ENCODE results near the gene UBL4B.

The UBL4B gene

DNA sequence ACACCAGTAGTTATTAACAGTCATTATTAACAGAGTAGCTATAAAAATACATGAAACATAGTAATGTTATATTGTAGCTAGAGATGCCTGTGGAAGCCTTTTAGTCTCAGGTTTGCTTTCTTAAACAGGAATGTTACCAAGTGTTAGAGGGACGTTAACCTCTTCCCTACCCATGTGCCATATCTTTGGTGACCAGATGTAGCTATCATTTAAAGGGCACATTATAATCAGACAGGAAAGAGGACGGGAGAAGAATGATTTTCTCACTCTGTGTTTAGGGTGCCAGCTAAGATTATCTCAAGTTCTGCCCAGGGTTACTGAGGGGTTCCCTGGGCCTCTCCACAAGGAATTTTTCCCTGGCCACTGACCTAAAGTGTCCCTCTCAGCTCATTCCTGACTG is 20.9 kb upstream of the UBL4B start:
- DNase-seq (ENCODE audit: low read depth) = no peak
- TF ChIP-seq, protein P1, sequence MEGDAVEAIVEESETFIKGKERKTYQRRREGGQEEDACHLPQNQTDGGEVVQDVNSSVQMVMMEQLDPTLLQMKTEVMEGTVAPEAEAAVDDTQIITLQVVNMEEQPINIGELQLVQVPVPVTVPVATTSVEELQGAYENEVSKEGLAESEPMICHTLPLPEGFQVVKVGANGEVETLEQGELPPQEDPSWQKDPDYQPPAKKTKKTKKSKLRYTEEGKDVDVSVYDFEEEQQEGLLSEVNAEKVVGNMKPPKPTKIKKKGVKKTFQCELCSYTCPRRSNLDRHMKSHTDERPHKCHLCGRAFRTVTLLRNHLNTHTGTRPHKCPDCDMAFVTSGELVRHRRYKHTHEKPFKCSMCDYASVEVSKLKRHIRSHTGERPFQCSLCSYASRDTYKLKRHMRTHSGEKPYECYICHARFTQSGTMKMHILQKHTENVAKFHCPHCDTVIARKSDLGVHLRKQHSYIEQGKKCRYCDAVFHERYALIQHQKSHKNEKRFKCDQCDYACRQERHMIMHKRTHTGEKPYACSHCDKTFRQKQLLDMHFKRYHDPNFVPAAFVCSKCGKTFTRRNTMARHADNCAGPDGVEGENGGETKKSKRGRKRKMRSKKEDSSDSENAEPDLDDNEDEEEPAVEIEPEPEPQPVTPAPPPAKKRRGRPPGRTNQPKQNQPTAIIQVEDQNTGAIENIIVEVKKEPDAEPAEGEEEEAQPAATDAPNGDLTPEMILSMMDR (conservative IDR thresholded peaks at IDR 0.05; ENCODE audit: control insufficient read depth, insufficient read depth, low read depth, low read length) = no peak
- H3K4me3 ChIP-seq (ENCODE audit: control insufficient read depth, low read depth, low read length) = no peak overlapping the region

DNA sequence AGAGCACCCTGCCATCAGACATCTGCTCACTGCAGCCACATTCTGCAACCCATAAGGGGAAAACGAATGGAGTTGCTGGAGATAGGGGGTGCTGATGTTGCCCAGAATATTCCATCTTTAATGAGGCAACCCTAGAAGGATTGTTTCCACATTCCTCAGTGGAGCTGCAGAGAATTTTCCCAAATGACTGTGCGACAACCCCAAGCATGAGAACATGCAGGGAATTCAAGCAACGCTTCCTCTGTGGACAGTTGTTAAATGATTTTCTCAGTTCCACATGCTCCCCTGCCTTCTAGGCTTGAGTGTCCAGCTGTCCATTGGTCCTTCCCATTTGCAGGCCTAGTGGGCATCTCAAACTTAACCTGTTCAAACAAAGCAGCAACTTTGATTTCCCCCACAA is 20.5 kb upstream of the UBL4B start:
- no peak overlapping the region for H3K4me3 ChIP-seq (ENCODE audit: control insufficient read depth, low read depth, low read length)
- DNase-seq (ENCODE audit: low read depth) = no peak
- TF ChIP-seq, protein P1 (conservative IDR thresholded peaks at IDR 0.05; ENCODE audit: control insufficient read depth, insufficient read depth, low read depth, low read length) = no peak

DNA sequence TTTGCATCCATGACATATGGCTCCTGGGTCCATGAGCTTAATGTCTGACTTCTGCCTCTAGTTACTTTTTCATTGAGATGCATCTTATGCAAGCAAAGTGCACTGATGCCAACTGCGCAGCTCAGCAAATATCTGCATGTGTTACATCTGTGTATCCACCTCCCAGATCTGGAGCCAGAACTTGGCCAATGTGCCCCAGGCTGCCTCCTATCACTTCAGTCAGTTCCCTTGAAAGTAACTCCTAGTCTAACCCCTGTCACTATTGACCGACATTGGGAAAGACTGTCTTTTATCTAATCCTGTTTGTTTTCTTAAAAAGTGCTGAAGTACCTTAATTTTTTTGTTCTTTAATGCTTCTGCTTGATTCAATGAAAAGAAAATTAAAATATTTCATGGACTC is 19.3 kb upstream of the UBL4B start:
- no peak for DNase-seq (ENCODE audit: low read depth)
- no peak overlapping the region for H3K4me3 ChIP-seq (ENCODE audit: control insufficient read depth, low read depth, low read length)
- TF ChIP-seq, protein P1 (conservative IDR thresholded peaks at IDR 0.05; ENCODE audit: control insufficient read depth, insufficient read depth, low read depth, low read length) = no peak

DNA sequence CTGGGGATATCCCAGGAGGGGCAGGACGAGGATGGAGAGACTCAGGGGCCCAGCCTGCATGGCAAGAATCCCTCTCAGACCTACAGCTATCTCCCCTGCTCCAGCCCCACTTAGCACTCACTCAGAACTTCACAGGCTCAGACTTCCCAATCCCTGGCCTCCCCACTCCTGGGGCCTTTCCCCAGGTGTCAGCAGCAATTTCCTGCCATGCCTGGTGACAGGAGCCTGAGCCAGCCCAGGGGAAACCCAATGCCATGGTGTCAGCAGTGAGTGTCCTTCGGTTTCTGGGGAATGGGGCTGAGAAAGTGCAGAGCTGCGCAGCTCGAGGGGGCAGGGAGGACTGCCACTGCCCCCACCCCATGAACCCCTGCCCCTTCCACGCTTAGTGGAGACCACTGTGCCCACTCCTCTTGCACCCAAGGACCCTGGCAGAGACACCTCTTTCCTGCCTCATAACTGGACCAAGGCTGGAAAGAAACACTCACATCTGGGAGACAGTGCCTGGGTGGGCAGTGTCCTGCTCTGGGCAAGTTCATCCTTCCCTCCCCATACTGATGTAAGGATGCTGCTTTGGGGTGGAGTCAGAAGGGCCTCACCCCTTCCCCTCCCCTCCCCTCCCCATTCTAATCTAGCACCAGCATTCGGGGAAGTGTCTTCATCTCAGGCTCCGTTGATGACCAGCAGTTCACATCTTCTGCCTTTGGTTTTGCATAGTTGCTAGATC is 17.1 kb upstream of the UBL4B start:
- no peak for DNase-seq (ENCODE audit: low read depth)

DNA sequence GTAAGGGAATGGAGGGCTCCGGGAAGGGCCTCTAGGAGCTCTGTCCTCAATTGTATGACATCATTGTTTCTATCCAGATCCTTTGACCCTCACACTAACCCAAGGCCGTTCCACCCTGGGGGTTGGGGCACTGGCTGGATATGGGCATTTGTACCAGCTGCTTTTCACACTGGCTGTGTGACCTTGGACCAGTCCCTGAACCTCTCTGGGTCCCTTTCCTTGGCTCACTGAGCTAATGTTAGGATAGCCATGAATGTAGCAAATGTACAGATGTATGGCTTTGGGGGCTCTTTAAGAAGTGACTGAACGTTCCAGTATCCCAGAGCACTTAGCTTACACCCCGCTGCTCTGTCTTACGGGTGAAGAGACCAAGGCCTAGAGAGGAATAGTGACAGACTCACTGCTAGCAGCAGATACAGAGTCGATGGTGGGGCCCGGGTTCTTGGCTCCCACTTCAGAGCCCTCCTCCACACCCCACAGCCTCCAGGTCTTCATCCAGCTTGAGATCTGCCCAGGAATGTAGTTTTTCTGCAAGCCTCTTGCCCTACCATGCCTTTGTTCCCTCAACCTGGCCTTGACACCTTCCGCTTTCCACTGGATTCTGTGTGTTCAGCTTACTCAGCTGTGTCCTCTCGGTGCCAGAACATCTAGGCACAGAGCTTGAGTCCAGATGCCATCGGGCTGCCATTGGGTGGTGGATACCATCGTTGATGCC is 14.6 kb upstream of the UBL4B start:
- no peak overlapping the region for H3K4me3 ChIP-seq (ENCODE audit: control insufficient read depth, low read depth, low read length)
- no peak for DNase-seq (ENCODE audit: low read depth)
- TF ChIP-seq, protein P1 (conservative IDR thresholded peaks at IDR 0.05; ENCODE audit: control insufficient read depth, insufficient read depth, low read depth, low read length) = no peak

More for the DNA sequence above, 17.1 kb upstream of the UBL4B start:
- TF ChIP-seq, protein P1 (conservative IDR thresholded peaks at IDR 0.05; ENCODE audit: control insufficient read depth, insufficient read depth, low read depth, low read length) = no peak
- no peak overlapping the region for H3K4me3 ChIP-seq (ENCODE audit: control insufficient read depth, low read depth, low read length)

DNA sequence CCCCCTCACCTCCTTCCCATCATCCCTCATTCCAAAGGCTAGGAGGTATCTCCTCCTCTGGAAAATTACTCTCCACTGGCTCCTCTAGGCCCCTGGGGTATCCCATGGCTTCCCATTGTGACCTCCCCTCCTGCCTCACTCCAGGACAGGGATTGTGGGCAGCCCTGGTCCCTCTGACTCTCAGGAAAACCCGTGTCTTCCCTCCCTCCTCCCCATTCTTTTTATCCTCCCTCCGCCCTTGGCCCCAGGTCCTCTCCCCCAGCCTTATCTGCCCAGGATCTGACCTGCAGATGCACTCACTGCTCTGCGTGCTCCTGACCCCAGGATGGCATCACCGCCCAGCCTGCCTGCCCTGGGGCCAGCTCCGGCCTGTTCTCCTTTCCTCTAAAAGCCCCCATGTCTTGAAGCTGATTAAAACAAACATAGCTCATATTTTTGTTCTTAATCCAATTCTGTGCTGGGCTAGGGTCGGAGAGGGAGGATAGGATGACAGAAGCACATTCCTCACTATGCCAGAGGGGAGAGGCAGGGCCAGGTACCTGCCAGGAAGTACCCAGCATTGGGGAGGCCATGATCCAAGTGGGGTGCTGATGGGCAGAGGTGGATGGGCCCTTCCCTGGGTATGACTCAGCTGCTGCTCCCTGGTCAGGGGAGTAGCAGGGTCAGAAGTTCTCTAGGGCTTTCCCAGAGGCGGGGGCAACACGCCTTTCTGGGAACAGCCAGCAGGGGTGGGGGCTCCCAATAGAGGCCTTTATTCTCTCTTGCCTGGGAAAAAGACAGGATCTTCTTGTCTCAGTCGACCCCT is 13.8 kb upstream of the UBL4B start:
- DNase-seq (ENCODE audit: low read depth) = no peak
- no peak overlapping the region for H3K4me3 ChIP-seq (ENCODE audit: control insufficient read depth, low read depth, low read length)
- TF ChIP-seq, protein P1 (conservative IDR thresholded peaks at IDR 0.05; ENCODE audit: control insufficient read depth, insufficient read depth, low read depth, low read length) = no peak
